ENCODE measurements around the gene THSD1.
A peak's percentile ranks its signal among the peaks of the same experiment; 100 is the strongest.

The THSD1 gene, protein sequence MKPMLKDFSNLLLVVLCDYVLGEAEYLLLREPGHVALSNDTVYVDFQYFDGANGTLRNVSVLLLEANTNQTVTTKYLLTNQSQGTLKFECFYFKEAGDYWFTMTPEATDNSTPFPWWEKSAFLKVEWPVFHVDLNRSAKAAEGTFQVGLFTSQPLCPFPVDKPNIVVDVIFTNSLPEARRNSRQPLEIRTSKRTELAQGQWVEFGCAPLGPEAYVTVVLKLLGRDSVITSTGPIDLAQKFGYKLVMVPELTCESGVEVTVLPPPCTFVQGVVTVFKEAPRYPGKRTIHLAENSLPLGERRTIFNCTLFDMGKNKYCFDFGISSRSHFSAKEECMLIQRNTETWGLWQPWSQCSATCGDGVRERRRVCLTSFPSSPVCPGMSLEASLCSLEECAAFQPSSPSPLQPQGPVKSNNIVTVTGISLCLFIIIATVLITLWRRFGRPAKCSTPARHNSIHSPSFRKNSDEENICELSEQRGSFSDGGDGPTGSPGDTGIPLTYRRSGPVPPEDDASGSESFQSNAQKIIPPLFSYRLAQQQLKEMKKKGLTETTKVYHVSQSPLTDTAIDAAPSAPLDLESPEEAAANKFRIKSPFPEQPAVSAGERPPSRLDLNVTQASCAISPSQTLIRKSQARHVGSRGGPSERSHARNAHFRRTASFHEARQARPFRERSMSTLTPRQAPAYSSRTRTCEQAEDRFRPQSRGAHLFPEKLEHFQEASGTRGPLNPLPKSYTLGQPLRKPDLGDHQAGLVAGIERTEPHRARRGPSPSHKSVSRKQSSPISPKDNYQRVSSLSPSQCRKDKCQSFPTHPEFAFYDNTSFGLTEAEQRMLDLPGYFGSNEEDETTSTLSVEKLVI

DNA sequence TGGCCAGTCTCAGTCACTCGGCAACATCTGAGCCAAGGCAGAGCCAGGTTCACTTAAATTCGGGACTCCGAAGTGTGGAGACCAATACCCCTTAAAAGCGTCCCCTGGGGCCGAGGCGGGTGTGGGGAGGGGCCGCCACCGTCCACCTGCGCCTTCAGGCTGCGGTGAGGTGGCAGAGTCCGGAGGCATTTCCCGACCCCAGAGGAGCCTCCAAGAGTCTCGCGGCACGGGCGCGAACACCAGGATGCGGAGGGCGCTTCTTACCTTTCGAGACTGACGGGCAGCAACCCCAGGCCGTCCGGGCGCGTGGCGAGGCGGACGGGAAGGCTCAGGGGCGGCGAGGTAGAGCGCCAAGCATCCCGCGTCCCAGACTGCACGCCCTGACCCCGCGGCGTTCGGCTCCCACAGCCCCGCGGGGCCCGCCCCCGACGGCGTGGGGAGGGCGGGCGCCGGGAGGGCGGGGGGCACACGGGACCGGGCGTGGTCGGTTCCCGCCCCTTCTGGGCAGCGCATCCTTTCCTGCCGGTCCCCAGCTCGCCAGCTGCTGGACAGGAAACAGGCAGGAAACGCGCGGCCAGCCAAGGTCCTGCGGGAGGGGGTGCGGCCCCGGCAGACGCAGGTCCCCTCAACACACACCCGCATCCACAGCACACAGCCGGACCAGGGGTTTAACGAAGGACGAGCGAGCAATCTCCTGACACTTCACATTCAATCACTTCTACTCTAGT is at the start of gene THSD1:
Gene THSD1, minus strand, starts transcription at position 406 of the 728 bp plus-strand sequence. CDS start 3,572 bp downstream, outside the sequence.
- DNase-seq (ENCODE audit: low read depth), result no peak
- peak within 1 kb of the TSS; percentile 78 for H3K4me3 ChIP-seq (ENCODE audit: low read depth, low read length)

- peak overlapping the region; percentile 76 for H3K4me3 ChIP-seq (ENCODE audit: low read depth, low read length)
- no peak for DNase-seq (ENCODE audit: low read depth)
These were observed 49.7 kb upstream of the THSD1 start for GRCh38 chr13:52455677-52456041.

DNA sequence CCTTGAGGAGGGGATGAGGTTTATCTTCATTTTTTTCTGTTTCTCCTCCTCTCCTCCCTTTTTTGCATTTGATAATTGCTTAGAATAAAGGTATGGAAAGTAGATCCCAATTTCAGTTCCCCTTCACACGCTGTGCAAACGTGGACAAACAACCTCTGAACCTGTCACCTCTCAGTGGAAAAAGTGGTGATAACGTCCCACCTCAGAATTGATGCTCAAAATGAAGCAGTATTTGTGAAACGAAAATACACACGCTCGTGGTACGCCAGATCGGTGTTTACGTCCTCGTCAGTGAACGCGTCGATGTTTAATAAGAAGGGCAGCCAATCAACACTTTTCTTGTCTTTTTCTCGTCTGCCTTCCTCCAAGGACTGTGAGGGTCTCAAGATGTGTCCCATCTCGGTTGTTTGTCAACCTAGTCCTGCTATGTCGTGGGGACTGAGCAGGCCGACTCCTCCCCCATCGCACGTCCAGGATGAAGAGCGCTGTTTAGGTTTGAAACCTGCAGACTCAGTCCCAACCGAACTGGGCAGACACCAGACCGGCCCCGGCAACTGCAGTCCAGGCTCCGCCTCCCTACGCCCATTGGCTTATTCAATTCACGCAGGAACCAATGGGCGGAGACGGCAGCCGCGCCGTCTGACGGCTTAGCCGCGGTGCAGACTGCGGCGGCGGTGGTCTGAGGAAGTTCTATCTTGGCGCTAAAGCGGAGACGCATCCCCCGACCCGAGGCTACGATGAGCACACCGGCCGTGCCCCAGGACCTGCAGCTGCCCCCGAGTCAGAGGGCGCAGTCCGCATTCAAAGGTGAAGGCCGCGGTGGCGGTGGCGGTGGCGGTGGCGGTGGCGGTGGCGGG is 49.1 kb upstream of the THSD1 start, which contains the start of gene CKAP2:
Gene CKAP2, plus strand, starts transcription at position 659 of the 857 bp plus-strand sequence. Its CDS starts 79 bp downstream, at position 738.
- H3K4me3 ChIP-seq (ENCODE audit: low read depth, low read length), result peak within 1 kb of the TSS; percentile 76
- DNase-seq (ENCODE audit: low read depth), result peak; percentile 76

DNA sequence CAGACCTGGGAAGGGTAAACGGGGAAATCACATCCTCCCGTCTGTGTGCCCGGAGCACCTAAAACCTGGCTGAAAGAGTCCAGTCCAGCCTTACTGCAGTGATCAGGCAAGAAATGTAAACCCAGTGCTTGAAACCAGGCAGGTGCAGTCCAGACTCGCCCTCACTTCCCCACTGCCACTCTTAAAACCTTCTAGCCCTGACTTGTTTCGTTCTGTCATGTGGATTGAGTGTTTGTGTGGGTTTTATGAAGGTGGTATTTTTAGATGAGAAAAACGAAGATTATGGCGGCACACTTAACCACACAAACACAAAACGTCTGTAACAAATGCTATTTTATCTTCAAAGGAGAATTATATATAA is 48.5 kb upstream of the THSD1 start:
- peak overlapping the region; percentile 76 for H3K4me3 ChIP-seq (ENCODE audit: low read depth, low read length)
- no peak for DNase-seq (ENCODE audit: low read depth)

DNA sequence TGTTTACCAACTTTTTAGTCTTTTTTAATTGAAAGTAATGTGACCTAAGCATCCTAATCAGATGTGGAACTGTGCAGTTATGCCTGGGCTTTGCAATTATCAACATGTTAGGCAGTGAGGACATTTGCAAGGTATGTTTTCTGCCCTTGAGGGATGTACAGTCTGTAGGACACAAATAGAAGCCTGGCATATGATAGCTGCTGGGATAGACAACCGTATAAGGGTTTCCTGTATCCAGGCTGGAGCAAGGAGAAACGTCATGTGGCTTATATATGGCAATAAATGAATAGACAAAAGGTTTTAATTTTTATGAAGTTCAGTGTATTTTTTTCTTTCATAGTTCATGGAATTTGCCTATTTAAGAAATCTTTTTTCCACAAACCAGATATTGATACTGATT is 46.5 kb upstream of the THSD1 start:
- DNase-seq (ENCODE audit: low read depth), result no peak
- no peak overlapping the region for H3K4me3 ChIP-seq (ENCODE audit: low read depth, low read length)

GRCh38 chr13:52451135-52451804 is 45.3 kb upstream of the THSD1 start:
- no peak for DNase-seq (ENCODE audit: low read depth)
- no peak overlapping the region for H3K4me3 ChIP-seq (ENCODE audit: low read depth, low read length)

DNA sequence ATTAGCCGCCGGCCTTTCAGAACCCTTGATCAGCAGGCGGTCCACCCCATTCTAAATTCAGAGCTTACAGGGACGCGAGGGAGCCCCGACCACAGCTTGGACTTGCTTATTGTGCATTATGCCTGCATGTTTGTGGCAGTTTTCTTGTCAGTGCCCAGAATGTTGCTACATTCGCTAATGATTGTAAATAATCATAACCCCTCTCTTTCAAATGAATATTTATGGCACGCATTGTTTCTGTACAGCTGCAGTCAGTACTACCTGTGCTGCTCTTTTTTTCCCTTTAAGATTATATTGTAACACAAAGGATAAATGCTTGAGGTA is 44.8 kb upstream of the THSD1 start:
- no peak for DNase-seq (ENCODE audit: low read depth)
- H3K4me3 ChIP-seq (ENCODE audit: low read depth, low read length), result peak overlapping the region; percentile 27

GRCh38 chr13:52450012-52450792 is 44.2 kb upstream of the THSD1 start, which contains the start of gene VPS36:
Gene VPS36 (minus strand): TSS chr13:52450634. CDS start chr13:52450594, 40 bp downstream.
- peak; percentile 68 for DNase-seq (ENCODE audit: low read depth)
- peak within 1 kb of the TSS; percentile 84 for H3K4me3 ChIP-seq (ENCODE audit: low read depth, low read length)

- no peak for DNase-seq (ENCODE audit: low read depth)
- H3K4me3 ChIP-seq (ENCODE audit: low read depth, low read length), result peak overlapping the region; percentile 84
These were observed 43.5 kb upstream of the THSD1 start for GRCh38 chr13:52449331-52450011.

GRCh38 chr13:52447815-52448552 is 42.0 kb upstream of the THSD1 start:
- DNase-seq (ENCODE audit: low read depth), result no peak
- H3K4me3 ChIP-seq (ENCODE audit: low read depth, low read length), result no peak overlapping the region

- no peak overlapping the region for H3K4me3 ChIP-seq (ENCODE audit: low read depth, low read length)
- no peak for DNase-seq (ENCODE audit: low read depth)
These were observed 41.4 kb upstream of the THSD1 start for GRCh38 chr13:52447354-52447753.

DNA sequence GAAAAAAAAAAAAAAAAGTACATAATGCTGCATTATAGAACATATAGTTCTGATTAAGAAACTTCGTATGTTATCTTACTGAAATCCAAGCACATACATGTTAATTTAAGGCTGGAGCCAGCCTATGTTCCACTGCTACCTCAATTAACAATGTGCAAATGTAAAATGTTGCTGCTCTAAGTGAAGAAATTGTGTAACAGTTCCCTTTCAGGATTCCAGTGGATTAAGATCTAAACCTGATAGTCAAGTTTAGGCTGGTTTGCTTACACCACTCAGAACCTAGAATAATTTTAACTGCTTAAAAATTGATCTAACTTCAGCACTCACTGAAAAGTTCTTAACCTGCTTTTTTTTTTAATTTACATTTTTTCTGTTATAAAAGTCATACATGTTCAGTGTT is 40.3 kb upstream of the THSD1 start:
- H3K4me3 ChIP-seq (ENCODE audit: low read depth, low read length), result no peak overlapping the region
- DNase-seq (ENCODE audit: low read depth), result no peak

- no peak for DNase-seq (ENCODE audit: low read depth)
- no peak overlapping the region for H3K4me3 ChIP-seq (ENCODE audit: low read depth, low read length)
These were observed 26.5 kb upstream of the THSD1 start for GRCh38 chr13:52432456-52432855.

DNA sequence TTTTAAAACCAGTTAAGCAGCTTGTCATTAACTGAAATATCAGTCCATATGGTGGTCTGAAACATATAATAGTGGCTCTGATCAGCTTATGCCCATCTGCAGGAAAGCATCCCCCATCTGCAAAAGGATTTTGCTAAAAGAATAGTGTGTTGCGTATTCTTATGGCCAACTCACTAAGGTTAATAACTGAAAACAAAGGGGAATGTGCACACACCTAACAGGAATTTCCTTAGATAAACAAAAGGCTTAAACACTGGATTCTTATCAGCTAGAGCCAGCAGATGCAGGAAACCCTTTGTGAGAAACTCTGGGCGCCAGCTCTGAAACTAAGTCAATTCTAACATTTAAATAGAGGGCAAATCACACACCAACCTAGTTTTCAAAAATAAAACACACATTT is 22.3 kb upstream of the THSD1 start:
- no peak overlapping the region for H3K4me3 ChIP-seq (ENCODE audit: low read depth, low read length)
- no peak for DNase-seq (ENCODE audit: low read depth)

GRCh38 chr13:52421216-52421615 is 15.2 kb upstream of the THSD1 start:
- H3K4me3 ChIP-seq (ENCODE audit: low read depth, low read length), result no peak overlapping the region
- no peak for DNase-seq (ENCODE audit: low read depth)

- no peak overlapping the region for H3K4me3 ChIP-seq (ENCODE audit: low read depth, low read length)
- DNase-seq (ENCODE audit: low read depth), result no peak
These were observed 13.1 kb upstream of the THSD1 start for GRCh38 chr13:52419080-52419479.

DNA sequence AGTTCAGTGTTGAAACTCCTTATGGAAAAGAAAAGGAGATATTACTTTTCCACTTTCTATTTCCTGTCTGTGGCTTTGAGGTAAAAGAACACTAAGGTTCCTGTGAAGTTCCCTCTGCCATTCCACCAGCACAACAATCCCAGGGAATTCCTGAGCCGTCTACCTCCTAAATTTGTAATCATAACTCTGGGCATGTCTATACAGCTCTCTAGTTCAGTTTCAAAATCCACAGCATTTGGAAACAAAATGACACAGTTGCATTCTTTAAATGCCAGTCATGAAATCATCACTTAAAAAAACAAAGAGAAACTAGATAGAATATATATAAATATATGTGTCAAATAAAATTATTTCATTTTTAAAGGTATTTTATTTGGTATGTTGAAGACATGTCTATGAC is 9.0 kb upstream of the THSD1 start:
- no peak overlapping the region for H3K4me3 ChIP-seq (ENCODE audit: low read depth, low read length)
- DNase-seq (ENCODE audit: low read depth), result no peak

Measured in skeletal muscle cell (primary cell).